ENCODE measurements around the gene DPH7. TPM values are rescaled to one million over a fixed set of nuclear protein-coding genes. Genes with fewer than 3 reads are reported as not detected.
"Not testable (repeated sequence)": the region's sequence is repeated elsewhere in the genome, so short reads cannot be mapped to it uniquely, and the experiment has no call there.

Gene DPH7
- total RNA-seq, 1 donor from 2014 or later, result 39.5 TPM

DNA sequence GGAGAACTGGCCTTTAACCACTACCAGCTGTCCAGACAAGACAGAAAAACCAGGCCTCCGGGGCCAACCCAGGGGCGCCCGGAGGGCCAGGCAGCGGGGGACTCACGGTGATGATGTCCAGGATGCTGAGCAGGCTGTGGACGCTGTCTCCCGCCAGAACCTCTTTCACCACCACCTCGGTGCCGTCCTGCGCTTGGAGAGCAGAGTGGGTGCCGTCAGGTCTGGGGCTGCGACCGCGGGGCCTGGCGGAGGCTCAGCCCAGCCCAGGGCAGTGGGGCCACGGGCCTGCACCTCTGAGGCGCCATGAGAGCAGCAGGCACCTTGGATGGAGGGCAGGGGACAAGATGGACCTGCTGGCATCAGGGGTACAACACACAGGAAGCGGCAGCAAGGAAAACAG, 38.2 kb downstream of the DPH7 start:
- TF ChIP-seq, protein P1, sequence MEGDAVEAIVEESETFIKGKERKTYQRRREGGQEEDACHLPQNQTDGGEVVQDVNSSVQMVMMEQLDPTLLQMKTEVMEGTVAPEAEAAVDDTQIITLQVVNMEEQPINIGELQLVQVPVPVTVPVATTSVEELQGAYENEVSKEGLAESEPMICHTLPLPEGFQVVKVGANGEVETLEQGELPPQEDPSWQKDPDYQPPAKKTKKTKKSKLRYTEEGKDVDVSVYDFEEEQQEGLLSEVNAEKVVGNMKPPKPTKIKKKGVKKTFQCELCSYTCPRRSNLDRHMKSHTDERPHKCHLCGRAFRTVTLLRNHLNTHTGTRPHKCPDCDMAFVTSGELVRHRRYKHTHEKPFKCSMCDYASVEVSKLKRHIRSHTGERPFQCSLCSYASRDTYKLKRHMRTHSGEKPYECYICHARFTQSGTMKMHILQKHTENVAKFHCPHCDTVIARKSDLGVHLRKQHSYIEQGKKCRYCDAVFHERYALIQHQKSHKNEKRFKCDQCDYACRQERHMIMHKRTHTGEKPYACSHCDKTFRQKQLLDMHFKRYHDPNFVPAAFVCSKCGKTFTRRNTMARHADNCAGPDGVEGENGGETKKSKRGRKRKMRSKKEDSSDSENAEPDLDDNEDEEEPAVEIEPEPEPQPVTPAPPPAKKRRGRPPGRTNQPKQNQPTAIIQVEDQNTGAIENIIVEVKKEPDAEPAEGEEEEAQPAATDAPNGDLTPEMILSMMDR (IDR thresholded peaks at IDR 0.05), result no peak
- Mint-ChIP-seq H3K4me1 (ENCODE audit: unreplicated experiment) (no peaks in the 10 kb centered on the region), H3K4me3 (ENCODE audit: unreplicated experiment) (no peak overlapping the region), H3K27me3 (ENCODE audit: unreplicated experiment) (no peaks in the 10 kb centered on the region), H3K36me3 (ENCODE audit: unreplicated experiment) (peaks cover 10% of the 10 kb centered on the region), H3K27ac (ENCODE audit: unreplicated experiment) (no peak overlapping the region), H3K9me3 (ENCODE audit: unreplicated experiment) (no peaks in the 10 kb centered on the region)
- no peak for DNase-seq (ENCODE audit: extremely low spot score, unreplicated experiment)

DNA sequence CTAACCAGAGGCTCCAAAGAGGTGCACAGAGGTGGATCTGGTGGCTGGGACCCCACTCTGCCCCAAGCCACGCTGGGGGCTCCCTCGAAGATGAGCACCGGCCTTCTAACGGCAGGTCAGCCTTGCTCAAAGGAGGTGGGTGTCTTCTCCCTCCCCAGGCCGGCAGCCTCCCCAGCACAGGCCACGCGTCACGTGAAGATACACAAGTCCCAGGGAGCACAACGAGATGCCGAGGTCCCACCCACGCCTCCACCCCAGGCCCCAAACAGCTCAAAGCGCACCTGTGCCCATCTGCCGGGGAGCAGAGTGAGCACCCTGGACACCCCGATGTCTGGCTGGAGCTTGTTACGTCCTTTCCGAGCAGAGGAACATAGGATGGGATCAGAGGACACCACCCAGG, 40.7 kb downstream of the DPH7 start:
- TF ChIP-seq, protein P1 (IDR thresholded peaks at IDR 0.05), result no peak
- H3K27me3 Mint-ChIP-seq (ENCODE audit: unreplicated experiment), result no peaks in the 10 kb centered on the region
- H3K36me3 Mint-ChIP-seq (ENCODE audit: unreplicated experiment), result peaks cover 13% of the 10 kb centered on the region
- peaks cover 7% of the 10 kb centered on the region for H3K4me1 Mint-ChIP-seq (ENCODE audit: unreplicated experiment)
- no peak for DNase-seq (ENCODE audit: extremely low spot score, unreplicated experiment)
- H3K27ac Mint-ChIP-seq (ENCODE audit: unreplicated experiment), result no peak overlapping the region
- H3K9me3 Mint-ChIP-seq (ENCODE audit: unreplicated experiment), result no peaks in the 10 kb centered on the region
- no peak overlapping the region for H3K4me3 Mint-ChIP-seq (ENCODE audit: unreplicated experiment)

DNA sequence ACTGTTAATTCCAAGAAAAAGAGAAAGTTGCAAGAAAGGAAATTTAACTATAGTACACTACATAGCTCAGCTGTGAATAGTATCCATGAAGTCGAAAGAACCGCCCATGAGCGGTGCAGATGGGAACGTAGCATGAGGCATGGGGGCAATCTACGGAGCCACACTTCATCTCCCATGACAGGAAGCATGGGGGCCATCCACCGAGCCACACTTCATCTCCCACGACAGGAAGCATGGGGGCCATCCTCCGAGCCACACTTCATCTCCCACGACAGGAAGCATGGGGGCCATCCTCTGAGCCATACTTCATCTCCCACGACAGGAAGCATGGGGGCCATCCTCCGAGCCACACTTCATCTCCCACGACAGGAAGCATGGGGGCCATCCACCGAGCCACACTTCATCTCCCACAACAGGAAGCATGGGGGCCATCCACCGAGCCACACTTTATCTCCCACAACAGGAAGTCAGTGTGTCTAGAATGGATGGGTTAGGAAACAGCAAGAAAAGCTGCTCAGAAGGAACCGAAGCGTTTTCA, 42.1 kb downstream of the DPH7 start:
- not testable (repeated sequence) for H3K27me3 Mint-ChIP-seq (ENCODE audit: unreplicated experiment); H3K4me1 Mint-ChIP-seq (ENCODE audit: unreplicated experiment); DNase-seq (ENCODE audit: extremely low spot score, unreplicated experiment); H3K27ac Mint-ChIP-seq (ENCODE audit: unreplicated experiment); H3K9me3 Mint-ChIP-seq (ENCODE audit: unreplicated experiment); H3K4me3 Mint-ChIP-seq (ENCODE audit: unreplicated experiment)
- H3K36me3 Mint-ChIP-seq (ENCODE audit: unreplicated experiment), result peaks cover 13% of the 10 kb centered on the region

DNA sequence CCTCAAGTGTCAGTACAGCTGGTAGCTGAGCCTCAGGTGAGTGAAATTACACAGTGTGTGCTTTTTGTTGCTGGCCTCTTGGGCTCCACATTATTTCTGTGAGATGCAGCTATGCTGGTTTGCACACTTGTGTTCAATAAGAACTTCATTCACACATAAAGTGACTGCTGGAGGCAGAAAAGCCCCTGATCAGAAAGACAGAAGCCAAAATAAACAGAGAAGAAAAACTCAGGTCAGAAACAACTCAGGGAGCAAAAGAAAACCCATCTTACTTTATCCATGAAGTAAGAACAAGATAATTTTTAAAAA, 43.7 kb downstream of the DPH7 start:
- H3K4me3 Mint-ChIP-seq (ENCODE audit: unreplicated experiment), result no peak overlapping the region
- H3K27ac Mint-ChIP-seq (ENCODE audit: unreplicated experiment), result peak overlapping the region; percentile 36
- no peaks in the 10 kb centered on the region for H3K9me3 Mint-ChIP-seq (ENCODE audit: unreplicated experiment)
- no peak for DNase-seq (ENCODE audit: extremely low spot score, unreplicated experiment)
- H3K36me3 Mint-ChIP-seq (ENCODE audit: unreplicated experiment), result peaks cover 9% of the 10 kb centered on the region
- no peaks in the 10 kb centered on the region for H3K27me3 Mint-ChIP-seq (ENCODE audit: unreplicated experiment)
- peaks cover 7% of the 10 kb centered on the region for H3K4me1 Mint-ChIP-seq (ENCODE audit: unreplicated experiment)
- TF ChIP-seq, protein P1 (IDR thresholded peaks at IDR 0.05), result no peak

DNA sequence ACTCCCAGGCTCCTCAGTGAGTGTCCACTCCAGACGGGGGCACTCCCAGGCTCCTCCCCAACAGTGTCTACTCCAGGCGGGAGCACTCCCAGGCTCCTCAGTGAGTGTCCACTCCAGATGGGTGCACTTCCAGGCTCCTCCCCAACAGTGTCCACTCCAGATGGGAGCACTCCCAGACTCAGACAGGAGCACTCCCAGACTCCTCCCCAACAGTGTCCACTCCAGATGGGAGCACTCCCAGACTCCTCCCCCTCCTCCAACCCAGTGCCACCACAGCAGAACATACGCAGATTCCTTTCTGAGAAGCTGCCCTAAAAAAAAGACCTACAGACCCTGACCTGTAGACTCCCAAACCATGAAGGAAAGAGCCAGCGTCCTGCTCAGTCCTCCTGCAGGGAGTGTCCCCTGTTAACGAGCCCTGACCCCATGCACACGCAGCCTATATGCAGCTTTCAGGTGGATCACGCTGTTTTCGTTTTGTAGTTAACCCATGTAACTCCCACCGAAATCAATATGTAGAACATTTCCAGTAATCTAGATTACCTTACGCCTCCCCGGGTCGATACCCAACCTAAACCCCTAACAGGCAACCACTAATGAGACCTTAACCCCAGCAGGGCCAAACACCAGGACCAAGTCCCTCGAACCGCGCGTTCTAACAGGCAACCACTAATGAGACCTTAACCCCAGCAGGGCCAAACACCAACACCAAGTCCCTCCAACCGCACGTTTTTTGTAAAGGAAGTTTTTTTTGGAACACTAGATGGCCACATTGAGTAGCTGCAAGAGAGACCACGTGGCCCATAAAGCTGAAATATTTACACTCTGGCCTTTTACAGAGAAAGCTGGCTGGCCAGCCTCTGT, 44.2 kb downstream of the DPH7 start:
- TF ChIP-seq, protein P1 (IDR thresholded peaks at IDR 0.05), result peak; percentile 69
- H3K27me3 Mint-ChIP-seq (ENCODE audit: unreplicated experiment), result no peaks in the 10 kb centered on the region
- H3K4me3 Mint-ChIP-seq (ENCODE audit: unreplicated experiment), result no peak overlapping the region
- DNase-seq (ENCODE audit: extremely low spot score, unreplicated experiment), result no peak
- peaks cover 7% of the 10 kb centered on the region for H3K4me1 Mint-ChIP-seq (ENCODE audit: unreplicated experiment)
- H3K9me3 Mint-ChIP-seq (ENCODE audit: unreplicated experiment), result no peaks in the 10 kb centered on the region
- peaks cover 9% of the 10 kb centered on the region for H3K36me3 Mint-ChIP-seq (ENCODE audit: unreplicated experiment)
- H3K27ac Mint-ChIP-seq (ENCODE audit: unreplicated experiment), result peak overlapping the region; percentile 36

DNA sequence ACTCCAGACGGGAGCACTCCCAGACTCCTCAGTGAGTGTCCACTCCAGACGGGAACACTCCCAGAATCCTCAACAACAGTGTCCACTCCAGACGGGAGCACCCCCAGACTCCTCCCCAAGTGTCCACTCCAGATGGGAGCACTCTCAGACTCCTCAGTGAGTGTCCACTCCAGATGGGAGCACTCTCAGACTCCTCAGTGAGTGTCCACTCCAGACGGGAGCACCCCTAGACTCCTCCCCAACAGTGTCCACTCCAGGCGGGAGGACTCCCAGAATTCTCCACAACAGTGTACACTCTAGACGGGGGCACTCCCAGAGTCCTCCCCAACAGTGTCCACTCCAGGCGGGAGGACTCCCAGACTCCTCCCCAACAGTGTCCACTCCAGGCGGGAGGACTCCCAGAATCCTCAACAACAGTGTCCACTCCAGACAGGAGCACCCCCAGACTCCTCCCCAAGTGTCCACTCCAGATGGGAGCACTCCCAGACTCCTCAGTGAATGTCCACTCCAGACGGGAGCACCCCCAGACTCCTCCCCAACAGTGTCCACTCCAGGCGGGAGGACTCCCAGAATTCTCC, 45.7 kb downstream of the DPH7 start:
- not testable (repeated sequence) for H3K4me3 Mint-ChIP-seq (ENCODE audit: unreplicated experiment); DNase-seq (ENCODE audit: extremely low spot score, unreplicated experiment); H3K36me3 Mint-ChIP-seq (ENCODE audit: unreplicated experiment); H3K4me1 Mint-ChIP-seq (ENCODE audit: unreplicated experiment); H3K27ac Mint-ChIP-seq (ENCODE audit: unreplicated experiment); H3K27me3 Mint-ChIP-seq (ENCODE audit: unreplicated experiment); H3K9me3 Mint-ChIP-seq (ENCODE audit: unreplicated experiment)

Measured in osteocyte (in vitro differentiated cells).